SK-N-MC (cell line): ENCODE measurements around the gene ECSCR.
"Not testable (repeated sequence)": the region's sequence is repeated elsewhere in the genome, so short reads cannot be mapped to it uniquely, and the experiment has no call there.

Source experiments
- DNase-seq: peaks from one replicate; pipeline ENCODE4 v3.0.0-alpha.2; 2011; ENCODE audit warnings: low read depth, low spot score
- H3K27ac ChIP-seq: fragments of 200-600 bp; sonication (generic); 2 replicates; pipeline ENCODE4 v1.5.1; 2016; ENCODE audit warnings: mixed run types
- H3K36me3 ChIP-seq: fragments of 200-600 bp; sonication (generic); 2 replicates; pipeline ENCODE4 v1.6.1; 2017; ENCODE audit warnings: antibody characterized with exemption, low read length, mixed read lengths; ENCODE audit not compliant: insufficient read depth
- H3K4me3 ChIP-seq: fragments of 200-600 bp; sonication (generic); 2 replicates; pipeline ENCODE4 v1.5.1; 2016
- H3K9ac ChIP-seq: fragments of 200-600 bp; sonication (generic); 2 replicates; pipeline ENCODE4 v1.8.0; 2017; ENCODE audit warnings: mixed run types, mixed read lengths; ENCODE audit not compliant: insufficient read length
- H3K9me3 ChIP-seq: fragments of 200-600 bp; sonication (generic); 2 replicates; pipeline ENCODE4 v1.6.1; 2017; ENCODE audit warnings: low read depth, mild to moderate bottlenecking, antibody characterized with exemption, low read length, moderate library complexity, mixed read lengths
- EZH2 ChIP-seq: fragments of 200-600 bp; sonication (generic); IDR thresholded peaks from one replicate; pipeline ENCODE4 v1.6.1; 2017; ENCODE audit warnings: antibody characterized with exemption
- FOXP2 ChIP-seq: optimal IDR thresholded peaks from 2 replicates; pipeline ENCODE3; 2011; ENCODE audit warnings: mild to moderate bottlenecking, moderate library complexity; ENCODE audit not compliant: insufficient read depth; ENCODE audit errors: extremely low read length, control extremely low read depth
- POLR2AphosphoS5 ChIP-seq: IDR thresholded peaks from 2 replicates; pipeline ENCODE4 v1.6.1; 2012; ENCODE audit warnings: mild to moderate bottlenecking, low read depth, low read length, borderline replicate concordance

ECSCR gene, protein sequence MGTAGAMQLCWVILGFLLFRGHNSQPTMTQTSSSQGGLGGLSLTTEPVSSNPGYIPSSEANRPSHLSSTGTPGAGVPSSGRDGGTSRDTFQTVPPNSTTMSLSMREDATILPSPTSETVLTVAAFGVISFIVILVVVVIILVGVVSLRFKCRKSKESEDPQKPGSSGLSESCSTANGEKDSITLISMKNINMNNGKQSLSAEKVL

DNA sequence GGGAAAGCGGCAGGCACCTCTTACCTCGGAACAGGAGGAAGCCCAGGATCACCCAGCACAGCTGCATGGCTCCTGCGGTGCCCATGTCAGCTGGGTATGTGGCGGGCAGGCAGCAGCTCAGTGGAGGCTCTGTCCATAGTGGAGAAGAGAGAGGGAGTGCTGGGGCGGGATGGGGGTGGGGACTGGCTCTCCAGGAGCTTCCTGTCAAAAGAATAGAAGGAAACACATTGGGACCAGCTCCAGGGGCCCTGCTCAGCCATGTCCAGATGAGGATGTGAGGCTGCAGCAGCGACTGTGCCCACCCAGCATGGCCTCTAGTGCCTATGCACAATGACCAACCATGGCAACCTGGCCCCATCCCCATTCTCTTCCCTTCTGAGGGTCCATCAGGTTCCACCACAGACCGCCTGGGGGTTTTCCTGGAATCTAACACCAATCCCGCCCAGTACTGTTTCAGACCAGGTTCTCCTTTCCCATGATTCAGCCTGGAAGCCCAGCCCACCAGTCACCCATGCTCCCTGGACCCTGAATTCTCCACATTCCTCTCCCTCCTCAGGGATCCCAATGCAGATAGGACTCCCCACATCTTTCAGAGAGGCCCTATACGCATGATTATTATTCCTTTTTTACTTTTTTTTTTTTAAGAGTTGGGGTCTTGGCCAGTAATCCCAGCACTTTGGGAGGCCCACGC lies at the start of gene ECSCR:
Gene ECSCR (minus strand): TSS at position 158 of the 691 bp plus-strand sequence. CDS start 73 bp downstream, at position 85.
- H3K4me3 ChIP-seq: no peak within 1 kb of the TSS

DNA sequence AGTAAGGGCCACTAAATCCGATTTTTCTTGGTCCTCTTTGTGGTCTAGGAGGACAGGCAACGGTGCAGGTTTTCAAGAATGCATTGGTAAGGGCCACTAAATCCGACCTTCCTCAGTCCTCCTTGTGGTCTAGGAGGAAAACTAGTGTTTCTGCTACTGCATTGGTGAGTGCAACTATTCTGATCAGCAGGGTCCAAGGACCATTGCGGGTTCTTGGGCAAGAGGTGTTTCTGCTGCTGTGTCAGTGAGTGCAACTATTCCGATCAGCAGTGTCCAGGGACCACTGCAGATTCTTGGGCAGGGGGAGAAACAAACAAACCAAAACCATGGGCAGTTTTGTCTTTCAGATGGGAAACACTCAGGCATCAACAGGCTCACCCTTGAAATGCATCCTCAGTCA lies 42.2 kb upstream of the ECSCR start:
- not testable (repeated sequence) for DNase-seq, H3K9ac ChIP-seq, H3K9me3 ChIP-seq, H3K27ac ChIP-seq, H3K36me3 ChIP-seq, H3K4me3 ChIP-seq

More for the DNA sequence above, at the start of gene ECSCR:
- Histone ChIP-seq H3K27ac (no peak within 1 kb of the TSS), H3K9ac (no peak within 1 kb of the TSS), H3K9me3 (no peaks in the 10 kb centered on the region), H3K36me3 (no peaks in the 10 kb centered on the region)
- DNase-seq: no peak
- no peak for TF ChIP-seq FOXP2

DNA sequence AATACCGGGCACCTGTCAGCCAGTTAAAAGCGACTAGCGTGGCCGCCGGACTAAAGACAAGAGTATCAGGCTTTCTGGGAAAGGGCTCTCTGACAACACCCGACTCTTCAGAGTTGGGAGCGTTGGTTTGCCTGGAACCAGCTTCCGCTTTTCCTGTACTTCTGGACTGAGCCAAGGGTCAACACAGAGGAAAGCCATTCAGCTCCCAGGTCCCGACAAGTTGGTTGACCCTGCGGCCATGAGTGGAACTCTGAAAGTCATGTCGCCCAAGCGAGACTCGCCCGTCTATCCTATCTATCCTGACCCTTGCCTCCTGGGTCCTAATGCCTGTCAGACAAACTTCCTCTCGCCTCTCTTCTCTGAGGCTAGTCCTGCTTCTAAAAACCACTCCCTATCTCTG lies 41.3 kb upstream of the ECSCR start:
- not testable (repeated sequence) for H3K27ac ChIP-seq, H3K9ac ChIP-seq, H3K9me3 ChIP-seq, H3K36me3 ChIP-seq, H3K4me3 ChIP-seq, DNase-seq

DNA sequence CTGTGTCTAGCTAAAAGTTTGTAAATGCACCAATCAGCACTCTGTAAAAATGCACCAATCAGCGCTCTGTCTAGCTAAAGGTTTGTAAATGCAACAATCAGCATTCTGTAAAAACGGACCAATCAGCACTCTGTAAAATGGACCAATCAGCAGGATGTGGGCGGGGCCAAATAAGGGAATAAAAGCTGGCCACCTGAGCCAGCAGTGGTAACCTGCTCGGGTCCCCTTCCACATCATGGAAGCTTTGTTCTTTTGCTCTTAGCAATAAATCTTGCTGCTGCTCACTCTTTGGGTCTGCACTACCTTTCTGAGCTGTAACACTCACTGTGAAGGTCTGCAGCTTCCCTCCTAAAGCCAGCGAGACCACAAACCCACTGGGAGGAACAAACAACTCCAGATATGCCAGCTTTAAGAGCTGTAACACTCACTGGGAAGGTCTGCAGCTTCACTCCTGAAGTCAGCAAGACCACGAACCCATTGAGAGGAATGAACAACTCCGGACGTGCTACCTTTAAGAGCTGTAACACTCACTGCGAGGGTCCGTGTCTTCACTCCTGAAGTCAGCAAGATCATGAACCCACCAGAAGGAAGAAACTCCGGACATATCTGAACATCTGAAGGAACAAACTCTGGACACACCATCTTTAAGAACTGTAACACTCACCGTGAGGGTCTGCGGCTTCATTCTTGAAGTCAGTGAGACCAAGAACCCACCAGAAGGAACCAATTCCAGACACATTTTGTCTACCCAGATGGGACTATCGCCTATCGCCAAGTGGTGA lies 40.7 kb upstream of the ECSCR start:
- H3K36me3 ChIP-seq, H3K9me3 ChIP-seq, H3K9ac ChIP-seq, DNase-seq, H3K4me3 ChIP-seq, H3K27ac ChIP-seq: not testable (repeated sequence)

DNA sequence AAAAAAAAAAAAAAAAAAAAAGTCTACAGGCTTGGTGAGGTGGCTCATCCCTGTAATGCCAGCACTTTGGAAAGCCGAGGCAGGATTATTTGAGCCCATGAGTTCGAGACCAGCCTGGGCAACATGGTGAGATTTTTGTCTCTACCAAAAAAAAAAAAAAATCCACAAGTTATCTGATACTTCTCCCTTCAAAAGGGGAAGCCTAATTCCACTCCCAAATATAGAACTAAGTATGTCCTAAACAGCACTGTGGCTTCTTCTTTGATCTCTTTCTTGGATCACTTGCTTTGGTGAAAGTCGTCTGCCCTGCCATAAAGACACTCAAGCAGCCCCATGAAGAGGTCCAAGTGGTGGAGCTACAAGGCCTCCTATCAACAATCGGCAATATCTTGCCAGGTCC lies 38.8 kb upstream of the ECSCR start:
- Histone ChIP-seq H3K4me3 (no peak overlapping the region), H3K9ac (no peak overlapping the region), H3K9me3 (no peaks in the 10 kb centered on the region), H3K27ac (no peak overlapping the region), H3K36me3 (no peaks in the 10 kb centered on the region)
- DNase-seq: no peak
- TF ChIP-seq POLR2AphosphoS5 (no peak), FOXP2 (no peak), EZH2 (no peak)

DNA sequence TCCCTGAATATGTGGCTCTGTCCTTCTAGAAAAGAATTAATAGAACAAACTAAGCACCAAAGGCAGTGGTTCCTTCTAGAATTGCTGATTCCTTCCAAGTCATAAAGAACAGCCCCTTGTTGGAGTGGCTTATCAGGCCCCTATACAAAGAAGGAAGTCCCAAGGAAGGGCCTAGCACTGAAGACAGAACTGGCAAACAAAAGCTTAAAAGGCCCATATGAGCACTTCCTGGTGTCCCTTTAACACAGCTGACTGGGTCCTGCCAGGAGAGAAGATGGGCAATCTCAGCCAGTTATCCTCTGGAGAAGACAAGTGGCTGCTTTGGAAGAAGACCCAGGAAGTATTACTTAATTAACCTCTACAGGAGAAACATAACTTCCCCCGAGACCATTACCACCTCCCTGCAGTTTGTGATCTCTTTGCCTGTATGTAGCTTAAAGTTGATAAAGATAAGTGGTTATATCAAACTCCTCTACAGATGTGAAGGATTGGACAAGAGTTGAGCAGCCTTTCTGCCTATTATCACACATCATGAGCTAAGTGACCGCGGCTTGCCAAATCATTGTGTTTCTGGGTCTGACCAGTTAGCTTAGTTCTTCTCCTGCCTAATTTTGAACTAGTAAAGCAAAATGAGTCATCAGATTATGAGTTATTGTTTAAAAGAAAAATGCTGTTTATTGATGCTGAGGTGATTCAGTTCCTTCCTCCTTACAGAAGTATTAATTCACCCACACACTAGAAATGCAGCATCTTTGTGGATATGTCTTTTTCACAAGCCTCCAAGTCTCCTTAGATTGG lies 33.3 kb upstream of the ECSCR start:
- H3K9ac ChIP-seq: no peak overlapping the region
- no peak for TF ChIP-seq POLR2AphosphoS5
- no peak for TF ChIP-seq FOXP2
- TF ChIP-seq EZH2: no peak
- no peaks in the 10 kb centered on the region for H3K9me3 ChIP-seq
- DNase-seq: no peak
- H3K4me3 ChIP-seq: no peak overlapping the region
- no peaks in the 10 kb centered on the region for H3K36me3 ChIP-seq
- H3K27ac ChIP-seq: no peak overlapping the region

DNA sequence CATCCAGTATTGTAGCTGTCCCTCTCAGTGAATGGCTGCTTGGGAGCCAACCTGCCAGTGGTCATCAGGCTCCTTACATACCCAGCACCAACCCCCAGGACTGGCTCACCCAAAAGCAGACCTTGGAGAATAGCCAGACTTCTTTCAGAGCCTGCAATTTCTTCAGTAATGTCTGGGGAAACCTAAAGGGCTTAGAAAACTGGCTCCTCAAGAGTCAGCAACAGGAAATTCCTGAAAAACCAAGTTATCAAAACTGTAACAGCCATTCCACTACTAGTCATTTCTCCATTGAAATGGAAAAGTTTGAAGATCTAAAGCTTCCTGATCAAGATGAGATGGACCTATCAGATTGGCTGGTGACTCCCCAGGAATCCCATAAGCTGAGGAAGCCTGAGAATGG lies 32.3 kb upstream of the ECSCR start:
- DNase-seq: no peak
- no peak overlapping the region for H3K9ac ChIP-seq
- no peak overlapping the region for H3K4me3 ChIP-seq
- 0 out of 2 replicates have a peak overlapping the region, but pooled peaks have one; percentile 9 for H3K27ac ChIP-seq
- H3K9me3 ChIP-seq: no peaks in the 10 kb centered on the region
- TF ChIP-seq FOXP2 (no peak), EZH2 (no peak), POLR2AphosphoS5 (no peak)
- H3K36me3 ChIP-seq: no peaks in the 10 kb centered on the region

DNA sequence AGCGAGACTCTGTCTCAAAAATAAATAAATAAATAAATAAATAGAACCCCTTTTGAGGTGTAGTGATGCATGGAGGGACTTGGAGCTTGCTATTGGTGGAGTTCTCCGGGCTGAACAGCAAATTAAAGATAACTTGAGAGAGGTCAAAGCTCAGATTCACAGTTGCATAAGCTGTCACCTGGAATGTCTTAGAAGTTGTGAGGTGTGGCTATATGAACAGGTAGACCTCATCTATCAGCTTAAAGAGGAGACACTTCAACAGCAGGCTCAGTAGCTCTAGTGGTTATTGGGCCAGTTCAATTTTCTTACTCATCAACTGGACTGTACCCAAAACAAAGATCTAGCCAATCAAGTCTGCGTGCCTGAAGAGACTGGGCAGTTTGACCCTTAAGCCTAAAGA lies 31.7 kb upstream of the ECSCR start:
- Histone ChIP-seq H3K27ac (no peak overlapping the region), H3K36me3 (no peaks in the 10 kb centered on the region), H3K4me3 (no peak overlapping the region), H3K9ac (no peak overlapping the region), H3K9me3 (no peaks in the 10 kb centered on the region)
- TF ChIP-seq FOXP2: no peak
- no peak for TF ChIP-seq EZH2
- no peak for TF ChIP-seq POLR2AphosphoS5
- DNase-seq: no peak
